Activated T-cell treated with anti-CD3 and anti-CD28 coated beads, Interleukin-2, amount 50 U/mL, for 4 hours (primary cell): Measurements from ENCODE around the gene HJV. TPM values are rescaled to one million over a fixed set of nuclear protein-coding genes. Genes with fewer than 3 reads are reported as not detected.

Source experiments
- ATAC-seq, 2 donors: fragments of 200-7000 bp; cut with Tn5 transposase; one replicate each; pipeline ENCODE4 v1.10.0; 2021
- DNase-seq: peaks from one replicate; pipeline ENCODE4 v3.0.0-alpha.2; 2020
- H3K27me3 Mint-ChIP-seq: one replicate; pipeline ENCODE4 v1.8.0; 2021; ENCODE audit warnings: low read depth, mixed read lengths
- H3K36me3 Mint-ChIP-seq: one replicate; pipeline ENCODE4 v1.8.0; 2022; ENCODE audit warnings: mixed read lengths; ENCODE audit not compliant: insufficient read depth
- H3K4me1 Mint-ChIP-seq: one replicate; pipeline ENCODE4 v1.8.0; 2021; ENCODE audit warnings: low read depth, mixed read lengths
- H3K4me3 Mint-ChIP-seq: one replicate; pipeline ENCODE4 v1.8.0; 2021; ENCODE audit warnings: mild to moderate bottlenecking, moderate library complexity, mixed read lengths
- H3K9me3 Mint-ChIP-seq: one replicate; pipeline ENCODE4 v1.8.0; 2021; ENCODE audit warnings: mixed read lengths
- total RNA-seq, 3 donors: library from RNA; stranded (reverse); gene quantifications; one replicate each; pipeline ENCODE4 v1.2.1, GENCODE V29; 2021

HJV gene
- total RNA-seq, 3 donors from 2014 or later, result not detected

GRCh38 chr1:145992502-145992936 lies 29.0 kb downstream of the HJV start:
- H3K36me3 Mint-ChIP-seq, result peaks cover 31% of the 10 kb centered on the region
- DNase-seq, result no peak
- ATAC-seq, result no peak
- H3K4me3 Mint-ChIP-seq, result peak overlapping the region; percentile 85
- H3K9me3 Mint-ChIP-seq, result no peaks in the 10 kb centered on the region
- H3K27me3 Mint-ChIP-seq, result no peaks in the 10 kb centered on the region
- H3K4me1 Mint-ChIP-seq, result peaks cover 60% of the 10 kb centered on the region

- H3K4me1 Mint-ChIP-seq, result peaks cover 56% of the 10 kb centered on the region
- no peaks in the 10 kb centered on the region for H3K27me3 Mint-ChIP-seq
- peak overlapping the region; percentile 1 for H3K4me3 Mint-ChIP-seq
- DNase-seq, result no peak
- peaks cover 31% of the 10 kb centered on the region for H3K36me3 Mint-ChIP-seq
- no peaks in the 10 kb centered on the region for H3K9me3 Mint-ChIP-seq
- ATAC-seq, result no peak
Measured at GRCh38 chr1:145991735-145992412, 29.7 kb downstream of the HJV start.

GRCh38 chr1:145990249-145990855 lies 31.2 kb downstream of the HJV start:
- Mint-ChIP-seq H3K4me1 (peaks cover 64% of the 10 kb centered on the region), H3K27me3 (no peaks in the 10 kb centered on the region), H3K4me3 (no peak overlapping the region), H3K36me3 (peaks cover 29% of the 10 kb centered on the region), H3K9me3 (no peaks in the 10 kb centered on the region)
- ATAC-seq, result no peak
- DNase-seq, result no peak

- Mint-ChIP-seq H3K36me3 (peaks cover 14% of the 10 kb centered on the region), H3K9me3 (no peaks in the 10 kb centered on the region), H3K4me3 (no peak overlapping the region), H3K4me1 (peaks cover 64% of the 10 kb centered on the region), H3K27me3 (no peaks in the 10 kb centered on the region)
- DNase-seq (no peak), ATAC-seq (peak; percentile 35 to 51)
Measured at GRCh38 chr1:145988773-145989172, 32.8 kb downstream of the HJV start.

- H3K36me3 Mint-ChIP-seq, result peaks cover 5% of the 10 kb centered on the region
- H3K4me3 Mint-ChIP-seq, result no peak overlapping the region
- DNase-seq, result no peak
- H3K27me3 Mint-ChIP-seq, result no peaks in the 10 kb centered on the region
- ATAC-seq, result no peak
- H3K9me3 Mint-ChIP-seq, result no peaks in the 10 kb centered on the region
- peaks cover 55% of the 10 kb centered on the region for H3K4me1 Mint-ChIP-seq
Measured at GRCh38 chr1:145987926-145988325, 33.6 kb downstream of the HJV start.

GRCh38 chr1:145986551-145986950 lies 35.0 kb downstream of the HJV start:
- no peaks in the 10 kb centered on the region for H3K36me3 Mint-ChIP-seq
- H3K9me3 Mint-ChIP-seq, result no peaks in the 10 kb centered on the region
- ATAC-seq (no peak), DNase-seq (no peak)
- H3K4me1 Mint-ChIP-seq, result peaks cover 42% of the 10 kb centered on the region
- H3K27me3 Mint-ChIP-seq, result no peaks in the 10 kb centered on the region
- no peak overlapping the region for H3K4me3 Mint-ChIP-seq

GRCh38 chr1:145985502-145986439 lies 35.8 kb downstream of the HJV start:
- Mint-ChIP-seq H3K36me3 (no peaks in the 10 kb centered on the region), H3K4me1 (peaks cover 37% of the 10 kb centered on the region), H3K4me3 (no peak overlapping the region), H3K9me3 (no peaks in the 10 kb centered on the region), H3K27me3 (no peaks in the 10 kb centered on the region)
- DNase-seq, result no peak
- ATAC-seq, result no peak

GRCh38 chr1:145985129-145985501 lies 36.4 kb downstream of the HJV start:
- Mint-ChIP-seq H3K4me3 (no peak overlapping the region), H3K9me3 (no peaks in the 10 kb centered on the region), H3K4me1 (peaks cover 32% of the 10 kb centered on the region), H3K36me3 (no peaks in the 10 kb centered on the region), H3K27me3 (no peaks in the 10 kb centered on the region)
- DNase-seq (no peak), ATAC-seq (no peak)

- no peak for ATAC-seq
- Mint-ChIP-seq H3K4me1 (peaks cover 32% of the 10 kb centered on the region), H3K36me3 (no peaks in the 10 kb centered on the region), H3K27me3 (no peaks in the 10 kb centered on the region), H3K4me3 (peak overlapping the region; percentile 3), H3K9me3 (no peaks in the 10 kb centered on the region)
- no peak for DNase-seq
Measured at GRCh38 chr1:145983960-145984830, 37.3 kb downstream of the HJV start.

GRCh38 chr1:145983206-145983675 lies 38.3 kb downstream of the HJV start:
- Mint-ChIP-seq H3K9me3 (no peaks in the 10 kb centered on the region), H3K27me3 (no peaks in the 10 kb centered on the region), H3K4me1 (peaks cover 25% of the 10 kb centered on the region), H3K4me3 (no peak overlapping the region), H3K36me3 (no peaks in the 10 kb centered on the region)
- ATAC-seq (no peak), DNase-seq (no peak)

- DNase-seq (no peak), ATAC-seq (no peak)
- Mint-ChIP-seq H3K4me3 (no peak overlapping the region), H3K27me3 (no peaks in the 10 kb centered on the region), H3K36me3 (no peaks in the 10 kb centered on the region), H3K9me3 (no peaks in the 10 kb centered on the region), H3K4me1 (peaks cover 19% of the 10 kb centered on the region)
Measured at GRCh38 chr1:145982010-145982723, 39.4 kb downstream of the HJV start.

GRCh38 chr1:145980457-145980994 lies 41.0 kb downstream of the HJV start:
- no peaks in the 10 kb centered on the region for H3K27me3 Mint-ChIP-seq
- H3K9me3 Mint-ChIP-seq, result no peaks in the 10 kb centered on the region
- ATAC-seq (no peak), DNase-seq (no peak)
- no peak overlapping the region for H3K4me3 Mint-ChIP-seq
- peaks cover 13% of the 10 kb centered on the region for H3K4me1 Mint-ChIP-seq
- no peaks in the 10 kb centered on the region for H3K36me3 Mint-ChIP-seq
